K562 (cell line): Measurements from ENCODE around the gene CDC42EP2. TPM values are rescaled to one million over a fixed set of nuclear protein-coding genes. Genes with fewer than 3 reads are reported as not detected.
A peak's percentile ranks its signal among the peaks of the same experiment; 100 is the strongest.

Experiments
- FIP1L1 ChIP-seq: fragments of 200-400 bp; formaldehyde crosslinking; IDR thresholded peaks from 2 replicates; pipeline ENCODE4 v1.6.1; 2018; ENCODE audit warnings: mild to moderate bottlenecking, low read depth, low read length; ENCODE audit not compliant: poor library complexity, severe bottlenecking
- SMARCC2 ChIP-seq: fragments of 450-650 bp; IDR thresholded peaks from 2 replicates; pipeline ENCODE4 v1.6.1; 2017; ENCODE audit warnings: antibody characterized with exemption, moderate library complexity, mild to moderate bottlenecking, low read depth
- polyA plus RNA-seq, 8 experiments: library from polyadenylated mRNA; depleted of rRNA in 4 of 8; stranded (reverse) in 5 of 8; unstranded in 3 of 8; fragments of >200 nt; fragmentation: Nextera tagmentation in 2 of 8; fragmentation: Illumina TruSeq in 1 of 8; extraction: Ambion mirVana in 2 of 8; extraction: Trizol in 1 of 8; gene quantifications; 2 replicates each; pipeline versions ENCODE4 v1.2.1 to v1.2.3, GENCODE V29; 2011 to 2014; ENCODE audit warnings: inconsistent platforms in 1 of 8, missing spikeins in 1 of 8
- total RNA-seq, 7 experiments: library from RNA; depleted of rRNA in 6 of 7; stranded (reverse); fragments of >200 nt in 6 of 7; fragmentation: Illumina TruSeq in 2 of 7; extraction: Trizol in 2 of 7; gene quantifications; 2 replicates each; pipeline versions ENCODE4 v1.2.1 to v1.2.3, GENCODE V29; 2011 to 2021; ENCODE audit warnings: low replicate concordance in 1 of 7
- TF ChIP-seq, protein P1 (sequence below): fragments of 450-650 bp; IDR thresholded peaks from 2 replicates; pipeline ENCODE4 v1.6.1; 2016; ENCODE audit warnings: mild to moderate bottlenecking, moderate library complexity
- TF ChIP-seq, protein P2 (sequence below): sonication (generic); formaldehyde crosslinking; IDR thresholded peaks from 2 replicates; pipeline ENCODE4 v1.8.0; 2022; ENCODE audit warnings: mild to moderate bottlenecking, missing genetic modification reagents
- TF ChIP-seq, protein P3 (sequence below): fragments of 450-650 bp; IDR thresholded peaks from 2 replicates; pipeline ENCODE4 v1.6.1; 2017; ENCODE audit warnings: antibody characterized with exemption, mild to moderate bottlenecking

Gene CDC42EP2
- total and polyA plus RNA-seq, 9 of the 15 experiments (the other 6 are each of a cell fraction or from before 2014, with no cell fraction given) = 0.27 to 3.5 (median 0.83) TPM; not detected in 1

DNA sequence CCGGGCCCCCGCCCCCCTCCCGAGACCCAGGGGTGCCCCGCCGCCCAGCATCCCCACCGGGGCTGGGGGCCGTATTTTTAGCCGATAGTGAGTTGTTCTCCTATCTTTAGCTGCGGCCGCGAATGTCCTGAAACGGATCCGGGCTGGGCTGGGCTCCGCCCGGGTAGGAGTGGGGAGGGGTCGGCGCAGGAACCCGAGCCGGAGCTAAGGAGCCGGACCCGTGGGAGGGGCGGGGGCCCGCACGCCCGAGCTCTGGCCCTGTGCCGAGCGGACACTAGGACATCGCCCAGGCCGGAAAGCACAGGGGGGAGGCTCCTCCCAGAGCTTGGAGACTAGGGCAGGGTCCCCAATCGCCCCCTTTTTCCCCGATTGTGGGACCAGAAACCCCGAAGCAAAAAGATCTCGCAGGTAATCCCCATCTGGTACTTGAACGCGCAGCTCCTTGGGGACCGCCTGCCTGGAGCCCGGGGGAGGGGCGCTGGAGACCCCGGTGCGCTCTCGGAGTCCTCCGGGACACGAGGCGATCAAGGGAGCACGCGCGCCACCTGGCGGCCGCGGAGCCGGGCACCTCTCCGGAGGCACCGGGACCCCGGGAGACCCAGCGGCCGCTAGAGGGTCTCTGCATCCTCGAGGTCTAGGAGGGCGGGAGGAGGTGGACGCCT, 669 bp downstream of the CDC42EP2 start (continued):
- TF ChIP-seq, protein P1, sequence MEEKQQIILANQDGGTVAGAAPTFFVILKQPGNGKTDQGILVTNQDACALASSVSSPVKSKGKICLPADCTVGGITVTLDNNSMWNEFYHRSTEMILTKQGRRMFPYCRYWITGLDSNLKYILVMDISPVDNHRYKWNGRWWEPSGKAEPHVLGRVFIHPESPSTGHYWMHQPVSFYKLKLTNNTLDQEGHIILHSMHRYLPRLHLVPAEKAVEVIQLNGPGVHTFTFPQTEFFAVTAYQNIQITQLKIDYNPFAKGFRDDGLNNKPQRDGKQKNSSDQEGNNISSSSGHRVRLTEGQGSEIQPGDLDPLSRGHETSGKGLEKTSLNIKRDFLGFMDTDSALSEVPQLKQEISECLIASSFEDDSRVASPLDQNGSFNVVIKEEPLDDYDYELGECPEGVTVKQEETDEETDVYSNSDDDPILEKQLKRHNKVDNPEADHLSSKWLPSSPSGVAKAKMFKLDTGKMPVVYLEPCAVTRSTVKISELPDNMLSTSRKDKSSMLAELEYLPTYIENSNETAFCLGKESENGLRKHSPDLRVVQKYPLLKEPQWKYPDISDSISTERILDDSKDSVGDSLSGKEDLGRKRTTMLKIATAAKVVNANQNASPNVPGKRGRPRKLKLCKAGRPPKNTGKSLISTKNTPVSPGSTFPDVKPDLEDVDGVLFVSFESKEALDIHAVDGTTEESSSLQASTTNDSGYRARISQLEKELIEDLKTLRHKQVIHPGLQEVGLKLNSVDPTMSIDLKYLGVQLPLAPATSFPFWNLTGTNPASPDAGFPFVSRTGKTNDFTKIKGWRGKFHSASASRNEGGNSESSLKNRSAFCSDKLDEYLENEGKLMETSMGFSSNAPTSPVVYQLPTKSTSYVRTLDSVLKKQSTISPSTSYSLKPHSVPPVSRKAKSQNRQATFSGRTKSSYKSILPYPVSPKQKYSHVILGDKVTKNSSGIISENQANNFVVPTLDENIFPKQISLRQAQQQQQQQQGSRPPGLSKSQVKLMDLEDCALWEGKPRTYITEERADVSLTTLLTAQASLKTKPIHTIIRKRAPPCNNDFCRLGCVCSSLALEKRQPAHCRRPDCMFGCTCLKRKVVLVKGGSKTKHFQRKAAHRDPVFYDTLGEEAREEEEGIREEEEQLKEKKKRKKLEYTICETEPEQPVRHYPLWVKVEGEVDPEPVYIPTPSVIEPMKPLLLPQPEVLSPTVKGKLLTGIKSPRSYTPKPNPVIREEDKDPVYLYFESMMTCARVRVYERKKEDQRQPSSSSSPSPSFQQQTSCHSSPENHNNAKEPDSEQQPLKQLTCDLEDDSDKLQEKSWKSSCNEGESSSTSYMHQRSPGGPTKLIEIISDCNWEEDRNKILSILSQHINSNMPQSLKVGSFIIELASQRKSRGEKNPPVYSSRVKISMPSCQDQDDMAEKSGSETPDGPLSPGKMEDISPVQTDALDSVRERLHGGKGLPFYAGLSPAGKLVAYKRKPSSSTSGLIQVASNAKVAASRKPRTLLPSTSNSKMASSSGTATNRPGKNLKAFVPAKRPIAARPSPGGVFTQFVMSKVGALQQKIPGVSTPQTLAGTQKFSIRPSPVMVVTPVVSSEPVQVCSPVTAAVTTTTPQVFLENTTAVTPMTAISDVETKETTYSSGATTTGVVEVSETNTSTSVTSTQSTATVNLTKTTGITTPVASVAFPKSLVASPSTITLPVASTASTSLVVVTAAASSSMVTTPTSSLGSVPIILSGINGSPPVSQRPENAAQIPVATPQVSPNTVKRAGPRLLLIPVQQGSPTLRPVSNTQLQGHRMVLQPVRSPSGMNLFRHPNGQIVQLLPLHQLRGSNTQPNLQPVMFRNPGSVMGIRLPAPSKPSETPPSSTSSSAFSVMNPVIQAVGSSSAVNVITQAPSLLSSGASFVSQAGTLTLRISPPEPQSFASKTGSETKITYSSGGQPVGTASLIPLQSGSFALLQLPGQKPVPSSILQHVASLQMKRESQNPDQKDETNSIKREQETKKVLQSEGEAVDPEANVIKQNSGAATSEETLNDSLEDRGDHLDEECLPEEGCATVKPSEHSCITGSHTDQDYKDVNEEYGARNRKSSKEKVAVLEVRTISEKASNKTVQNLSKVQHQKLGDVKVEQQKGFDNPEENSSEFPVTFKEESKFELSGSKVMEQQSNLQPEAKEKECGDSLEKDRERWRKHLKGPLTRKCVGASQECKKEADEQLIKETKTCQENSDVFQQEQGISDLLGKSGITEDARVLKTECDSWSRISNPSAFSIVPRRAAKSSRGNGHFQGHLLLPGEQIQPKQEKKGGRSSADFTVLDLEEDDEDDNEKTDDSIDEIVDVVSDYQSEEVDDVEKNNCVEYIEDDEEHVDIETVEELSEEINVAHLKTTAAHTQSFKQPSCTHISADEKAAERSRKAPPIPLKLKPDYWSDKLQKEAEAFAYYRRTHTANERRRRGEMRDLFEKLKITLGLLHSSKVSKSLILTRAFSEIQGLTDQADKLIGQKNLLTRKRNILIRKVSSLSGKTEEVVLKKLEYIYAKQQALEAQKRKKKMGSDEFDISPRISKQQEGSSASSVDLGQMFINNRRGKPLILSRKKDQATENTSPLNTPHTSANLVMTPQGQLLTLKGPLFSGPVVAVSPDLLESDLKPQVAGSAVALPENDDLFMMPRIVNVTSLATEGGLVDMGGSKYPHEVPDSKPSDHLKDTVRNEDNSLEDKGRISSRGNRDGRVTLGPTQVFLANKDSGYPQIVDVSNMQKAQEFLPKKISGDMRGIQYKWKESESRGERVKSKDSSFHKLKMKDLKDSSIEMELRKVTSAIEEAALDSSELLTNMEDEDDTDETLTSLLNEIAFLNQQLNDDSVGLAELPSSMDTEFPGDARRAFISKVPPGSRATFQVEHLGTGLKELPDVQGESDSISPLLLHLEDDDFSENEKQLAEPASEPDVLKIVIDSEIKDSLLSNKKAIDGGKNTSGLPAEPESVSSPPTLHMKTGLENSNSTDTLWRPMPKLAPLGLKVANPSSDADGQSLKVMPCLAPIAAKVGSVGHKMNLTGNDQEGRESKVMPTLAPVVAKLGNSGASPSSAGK = peak; percentile 84
- TF ChIP-seq, protein P2, sequence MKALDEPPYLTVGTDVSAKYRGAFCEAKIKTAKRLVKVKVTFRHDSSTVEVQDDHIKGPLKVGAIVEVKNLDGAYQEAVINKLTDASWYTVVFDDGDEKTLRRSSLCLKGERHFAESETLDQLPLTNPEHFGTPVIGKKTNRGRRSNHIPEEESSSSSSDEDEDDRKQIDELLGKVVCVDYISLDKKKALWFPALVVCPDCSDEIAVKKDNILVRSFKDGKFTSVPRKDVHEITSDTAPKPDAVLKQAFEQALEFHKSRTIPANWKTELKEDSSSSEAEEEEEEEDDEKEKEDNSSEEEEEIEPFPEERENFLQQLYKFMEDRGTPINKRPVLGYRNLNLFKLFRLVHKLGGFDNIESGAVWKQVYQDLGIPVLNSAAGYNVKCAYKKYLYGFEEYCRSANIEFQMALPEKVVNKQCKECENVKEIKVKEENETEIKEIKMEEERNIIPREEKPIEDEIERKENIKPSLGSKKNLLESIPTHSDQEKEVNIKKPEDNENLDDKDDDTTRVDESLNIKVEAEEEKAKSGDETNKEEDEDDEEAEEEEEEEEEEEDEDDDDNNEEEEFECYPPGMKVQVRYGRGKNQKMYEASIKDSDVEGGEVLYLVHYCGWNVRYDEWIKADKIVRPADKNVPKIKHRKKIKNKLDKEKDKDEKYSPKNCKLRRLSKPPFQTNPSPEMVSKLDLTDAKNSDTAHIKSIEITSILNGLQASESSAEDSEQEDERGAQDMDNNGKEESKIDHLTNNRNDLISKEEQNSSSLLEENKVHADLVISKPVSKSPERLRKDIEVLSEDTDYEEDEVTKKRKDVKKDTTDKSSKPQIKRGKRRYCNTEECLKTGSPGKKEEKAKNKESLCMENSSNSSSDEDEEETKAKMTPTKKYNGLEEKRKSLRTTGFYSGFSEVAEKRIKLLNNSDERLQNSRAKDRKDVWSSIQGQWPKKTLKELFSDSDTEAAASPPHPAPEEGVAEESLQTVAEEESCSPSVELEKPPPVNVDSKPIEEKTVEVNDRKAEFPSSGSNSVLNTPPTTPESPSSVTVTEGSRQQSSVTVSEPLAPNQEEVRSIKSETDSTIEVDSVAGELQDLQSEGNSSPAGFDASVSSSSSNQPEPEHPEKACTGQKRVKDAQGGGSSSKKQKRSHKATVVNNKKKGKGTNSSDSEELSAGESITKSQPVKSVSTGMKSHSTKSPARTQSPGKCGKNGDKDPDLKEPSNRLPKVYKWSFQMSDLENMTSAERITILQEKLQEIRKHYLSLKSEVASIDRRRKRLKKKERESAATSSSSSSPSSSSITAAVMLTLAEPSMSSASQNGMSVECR (CRISPR knock-in tag) = peak; percentile 18
- TF ChIP-seq SMARCC2 = no peak
- TF ChIP-seq, protein P3, sequence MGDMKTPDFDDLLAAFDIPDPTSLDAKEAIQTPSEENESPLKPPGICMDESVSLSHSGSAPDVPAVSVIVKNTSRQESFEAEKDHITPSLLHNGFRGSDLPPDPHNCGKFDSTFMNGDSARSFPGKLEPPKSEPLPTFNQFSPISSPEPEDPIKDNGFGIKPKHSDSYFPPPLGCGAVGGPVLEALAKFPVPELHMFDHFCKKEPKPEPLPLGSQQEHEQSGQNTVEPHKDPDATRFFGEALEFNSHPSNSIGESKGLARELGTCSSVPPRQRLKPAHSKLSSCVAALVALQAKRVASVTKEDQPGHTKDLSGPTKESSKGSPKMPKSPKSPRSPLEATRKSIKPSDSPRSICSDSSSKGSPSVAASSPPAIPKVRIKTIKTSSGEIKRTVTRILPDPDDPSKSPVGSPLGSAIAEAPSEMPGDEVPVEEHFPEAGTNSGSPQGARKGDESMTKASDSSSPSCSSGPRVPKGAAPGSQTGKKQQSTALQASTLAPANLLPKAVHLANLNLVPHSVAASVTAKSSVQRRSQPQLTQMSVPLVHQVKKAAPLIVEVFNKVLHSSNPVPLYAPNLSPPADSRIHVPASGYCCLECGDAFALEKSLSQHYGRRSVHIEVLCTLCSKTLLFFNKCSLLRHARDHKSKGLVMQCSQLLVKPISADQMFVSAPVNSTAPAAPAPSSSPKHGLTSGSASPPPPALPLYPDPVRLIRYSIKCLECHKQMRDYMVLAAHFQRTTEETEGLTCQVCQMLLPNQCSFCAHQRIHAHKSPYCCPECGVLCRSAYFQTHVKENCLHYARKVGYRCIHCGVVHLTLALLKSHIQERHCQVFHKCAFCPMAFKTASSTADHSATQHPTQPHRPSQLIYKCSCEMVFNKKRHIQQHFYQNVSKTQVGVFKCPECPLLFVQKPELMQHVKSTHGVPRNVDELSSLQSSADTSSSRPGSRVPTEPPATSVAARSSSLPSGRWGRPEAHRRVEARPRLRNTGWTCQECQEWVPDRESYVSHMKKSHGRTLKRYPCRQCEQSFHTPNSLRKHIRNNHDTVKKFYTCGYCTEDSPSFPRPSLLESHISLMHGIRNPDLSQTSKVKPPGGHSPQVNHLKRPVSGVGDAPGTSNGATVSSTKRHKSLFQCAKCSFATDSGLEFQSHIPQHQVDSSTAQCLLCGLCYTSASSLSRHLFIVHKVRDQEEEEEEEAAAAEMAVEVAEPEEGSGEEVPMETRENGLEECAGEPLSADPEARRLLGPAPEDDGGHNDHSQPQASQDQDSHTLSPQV = peak; percentile 70
- TF ChIP-seq FIP1L1 = peak; percentile 41
